Sigmoid colon (tissue), 4 donors: ENCODE measurements around the gene MAML3.

Experiments
- POLR2AphosphoS5 ChIP-seq, 4 donors: sonication (generic); formaldehyde crosslinking; IDR thresholded peaks; one replicate each; pipeline ENCODE4 v1.6.1; 2017; ENCODE audit warnings: antibody characterized with exemption in 4 of 4
- TF ChIP-seq, protein P1 (sequence below), 4 experiments: fragments of 450-650 bp in 3 of 4; fragments of 200-600 bp in 1 of 4; IDR thresholded peaks; one replicate each; pipeline ENCODE4 v1.5.1; 2016 to 2019; ENCODE audit warnings: antibody characterized with exemption in 4 of 4, mild to moderate bottlenecking in 3 of 4, moderate library complexity in 2 of 4

DNA sequence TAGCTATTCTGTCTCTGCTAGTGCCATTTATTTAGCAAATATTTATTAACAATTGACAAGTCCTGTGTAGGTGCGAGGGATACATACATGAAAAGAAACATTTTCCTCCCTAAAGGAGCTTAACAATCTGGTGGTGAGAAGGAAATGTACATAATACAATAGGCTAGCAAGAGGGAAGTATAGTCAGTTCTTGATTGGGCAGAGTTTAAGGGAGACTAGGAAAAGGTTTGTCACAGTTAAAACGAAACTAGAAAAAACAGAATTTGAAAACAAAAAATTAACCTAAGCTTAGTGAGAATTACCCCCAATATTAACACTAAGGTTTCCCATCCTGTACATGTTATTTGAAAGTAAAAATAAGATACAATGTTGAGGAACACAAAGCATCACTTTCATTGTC is 8.6 kb upstream of the MAML3 start:
- TF ChIP-seq, protein P1, sequence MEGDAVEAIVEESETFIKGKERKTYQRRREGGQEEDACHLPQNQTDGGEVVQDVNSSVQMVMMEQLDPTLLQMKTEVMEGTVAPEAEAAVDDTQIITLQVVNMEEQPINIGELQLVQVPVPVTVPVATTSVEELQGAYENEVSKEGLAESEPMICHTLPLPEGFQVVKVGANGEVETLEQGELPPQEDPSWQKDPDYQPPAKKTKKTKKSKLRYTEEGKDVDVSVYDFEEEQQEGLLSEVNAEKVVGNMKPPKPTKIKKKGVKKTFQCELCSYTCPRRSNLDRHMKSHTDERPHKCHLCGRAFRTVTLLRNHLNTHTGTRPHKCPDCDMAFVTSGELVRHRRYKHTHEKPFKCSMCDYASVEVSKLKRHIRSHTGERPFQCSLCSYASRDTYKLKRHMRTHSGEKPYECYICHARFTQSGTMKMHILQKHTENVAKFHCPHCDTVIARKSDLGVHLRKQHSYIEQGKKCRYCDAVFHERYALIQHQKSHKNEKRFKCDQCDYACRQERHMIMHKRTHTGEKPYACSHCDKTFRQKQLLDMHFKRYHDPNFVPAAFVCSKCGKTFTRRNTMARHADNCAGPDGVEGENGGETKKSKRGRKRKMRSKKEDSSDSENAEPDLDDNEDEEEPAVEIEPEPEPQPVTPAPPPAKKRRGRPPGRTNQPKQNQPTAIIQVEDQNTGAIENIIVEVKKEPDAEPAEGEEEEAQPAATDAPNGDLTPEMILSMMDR (IDR thresholded peaks at IDR 0.05) = no peak
- no peak for TF ChIP-seq POLR2AphosphoS5 (IDR thresholded peaks at IDR 0.05)
